Stimulated activated CD4-positive, alpha-beta T cell treated with anti-CD3 and anti-CD28 coated beads, Interleukin-12 subunit alpha, Interleukin-12 subunit beta, amount 100 ng/mL, for 24 hours (primary cell): Measurements from ENCODE around the gene CELA3B.
"Not testable (repeated sequence)": the region's sequence is repeated elsewhere in the genome, so short reads cannot be mapped to it uniquely, and the experiment has no call there.

ENCODE experiments used
- DNase-seq, 2 experiments: peaks; one replicate each; pipeline ENCODE4 v3.0.0-alpha.2; 2020; ENCODE audit warnings: low read depth in 2 of 2

CELA3B gene

DNA sequence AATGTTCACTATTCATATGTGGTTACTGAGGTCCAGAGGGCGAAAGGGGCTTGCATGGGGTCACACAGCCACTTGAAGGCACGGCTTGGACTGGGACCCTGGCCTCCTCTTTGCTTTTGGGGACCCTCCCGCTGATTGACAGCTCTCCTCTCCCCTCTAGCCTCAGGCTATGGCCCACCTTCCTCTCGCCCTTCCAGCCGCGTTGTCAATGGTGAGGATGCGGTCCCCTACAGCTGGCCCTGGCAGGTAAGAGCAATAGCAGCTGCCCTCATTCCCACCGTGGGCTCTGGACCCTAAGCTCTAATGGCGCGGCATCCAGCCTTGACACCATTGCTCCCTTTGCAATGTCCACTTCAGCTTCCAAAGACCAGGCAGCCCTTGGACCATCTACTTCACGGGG is 1.4 kb downstream of the CELA3B start:
- DNase-seq, result not testable (repeated sequence)

- not testable (repeated sequence) for DNase-seq
These were observed 3.8 kb downstream of the CELA3B start for GRCh38 chr1:21980515-21981220.

- DNase-seq, result not testable (repeated sequence)
These were observed 4.4 kb downstream of the CELA3B start for GRCh38 chr1:21981253-21981652.

GRCh38 chr1:21982122-21982521 is 5.3 kb downstream of the CELA3B start:
- DNase-seq, result not testable (repeated sequence)

GRCh38 chr1:21983539-21983938 is 6.7 kb downstream of the CELA3B start:
- DNase-seq, result not testable (repeated sequence)

DNA sequence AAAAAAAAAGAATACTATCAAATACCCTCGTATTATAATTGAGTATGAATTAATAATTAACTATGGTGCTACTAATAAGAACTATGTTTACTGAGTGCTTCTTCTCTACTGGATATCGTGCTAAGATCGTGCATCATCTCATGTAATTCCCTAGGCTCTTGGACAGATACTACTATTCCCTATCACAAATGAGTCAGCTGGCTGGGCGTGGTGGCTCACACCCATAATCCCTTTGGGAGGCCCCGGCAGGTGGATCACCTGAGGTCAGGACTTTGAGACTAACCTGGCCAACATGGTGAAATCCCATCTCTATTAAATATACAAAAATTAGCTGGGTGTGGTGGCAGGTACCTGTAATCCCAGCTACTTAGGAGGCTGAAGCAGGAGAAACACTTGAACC is 9.1 kb downstream of the CELA3B start:
- DNase-seq, result not testable (repeated sequence)

DNA sequence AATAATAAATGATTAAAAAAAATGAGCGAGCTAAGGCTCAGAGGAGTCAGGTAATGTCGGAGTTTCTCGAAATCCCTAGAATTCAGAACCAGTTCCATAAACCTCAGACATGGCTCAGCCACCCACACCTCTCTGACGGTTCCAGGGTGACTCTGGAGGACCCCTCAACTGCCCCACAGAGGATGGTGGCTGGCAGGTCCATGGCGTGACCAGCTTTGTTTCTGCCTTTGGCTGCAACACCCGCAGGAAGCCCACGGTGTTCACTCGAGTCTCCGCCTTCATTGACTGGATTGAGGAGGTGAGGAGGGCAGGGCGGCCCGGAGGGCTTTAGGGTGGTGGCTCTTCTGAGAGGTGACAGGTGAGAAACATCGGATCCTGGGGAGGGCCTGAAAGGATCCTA is 9.6 kb downstream of the CELA3B start:
- not testable (repeated sequence) for DNase-seq

- DNase-seq, result not testable (repeated sequence)
These were observed 13.0 kb downstream of the CELA3B start for GRCh38 chr1:21989672-21990393.

DNA sequence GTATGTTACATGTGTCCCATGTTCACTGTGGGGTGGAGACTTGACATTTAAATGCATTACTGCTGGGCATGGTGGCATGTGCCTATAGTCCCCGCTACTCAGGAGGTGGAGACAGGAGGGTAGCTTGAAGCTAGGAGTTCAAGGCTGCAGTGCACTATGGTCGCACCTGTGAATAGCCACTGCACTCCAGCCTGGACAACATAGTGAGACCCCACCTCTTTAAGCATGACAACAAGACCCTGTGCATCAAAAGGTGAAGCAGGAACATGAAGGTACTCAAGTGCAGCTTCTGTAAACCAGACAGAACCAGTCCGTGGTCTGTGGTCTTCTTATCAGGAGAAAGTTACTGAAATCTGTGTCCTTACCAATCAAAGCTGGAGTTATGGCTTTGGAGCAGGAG is 15.4 kb downstream of the CELA3B start:
- not testable (repeated sequence) for DNase-seq

- not testable (repeated sequence) for DNase-seq
These were observed 17.9 kb downstream of the CELA3B start for GRCh38 chr1:21994716-21995115.

- DNase-seq, result not testable (repeated sequence)
These were observed 19.8 kb downstream of the CELA3B start for GRCh38 chr1:21996663-21996970.

DNA sequence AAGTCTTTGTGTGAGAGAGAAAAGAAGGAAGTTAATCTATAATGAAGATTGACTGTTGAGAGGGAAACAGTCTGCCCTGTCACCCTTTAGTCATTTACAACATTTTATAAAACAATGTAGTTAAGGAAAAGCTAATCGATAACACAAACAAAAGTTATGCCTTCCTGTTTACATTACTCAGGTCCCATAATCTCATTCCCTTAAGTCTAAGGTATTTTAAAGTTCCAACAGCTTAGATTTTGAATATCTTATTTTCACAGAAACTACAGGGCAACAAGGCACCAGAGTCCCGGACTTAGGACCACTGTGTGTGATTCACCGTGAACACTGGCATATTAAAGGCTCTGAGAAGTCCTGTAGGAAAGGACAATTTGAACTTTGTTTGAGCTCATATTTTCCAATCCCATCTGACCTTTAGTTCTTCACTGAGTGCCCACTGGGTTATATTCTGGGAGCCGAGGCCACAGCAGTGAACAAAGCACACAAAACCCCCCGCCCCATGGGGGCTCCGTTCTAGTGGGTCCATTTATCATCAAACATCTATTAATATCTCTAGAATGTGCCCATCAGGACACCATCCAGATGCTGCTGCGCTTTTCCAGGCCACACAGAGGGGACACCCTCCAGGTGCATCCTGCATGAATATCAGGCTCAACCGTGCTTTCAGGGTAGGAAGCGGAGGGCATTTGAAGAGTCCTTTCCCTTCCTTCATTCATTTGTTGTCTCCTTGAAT is 21.2 kb downstream of the CELA3B start:
- DNase-seq, result not testable (repeated sequence)

DNA sequence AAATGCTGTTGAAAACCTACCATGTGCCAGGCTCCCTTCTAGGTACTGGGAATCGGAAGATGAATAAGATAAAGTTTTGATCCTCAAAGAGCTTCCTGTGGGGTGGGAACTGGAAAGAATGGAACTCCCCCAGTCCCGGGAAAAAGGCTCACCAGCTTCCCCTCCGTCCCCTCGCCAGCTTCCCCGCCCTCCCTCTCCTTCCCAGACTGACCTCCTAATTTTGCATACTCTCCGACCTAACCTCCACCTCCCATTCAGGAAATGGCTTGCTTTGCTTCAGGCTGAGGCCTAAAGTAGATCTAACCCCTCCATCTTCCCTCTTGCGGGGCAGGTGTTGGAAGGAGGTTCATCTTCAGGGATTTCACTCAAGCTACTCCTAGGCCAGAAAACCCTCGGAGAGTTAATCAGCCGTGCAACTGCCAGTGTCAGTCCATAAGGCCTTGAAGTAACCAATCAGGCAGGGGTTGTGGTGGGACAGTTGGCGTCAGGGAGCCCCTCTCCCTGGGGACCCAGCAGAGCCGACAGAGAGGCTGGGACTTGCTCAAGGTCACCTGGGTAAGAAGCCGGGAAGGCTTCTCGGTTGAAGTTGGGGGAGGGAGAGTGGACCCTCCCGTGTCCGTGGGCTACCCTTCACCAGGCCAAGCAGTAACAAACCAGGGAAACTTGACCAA is 21.9 kb downstream of the CELA3B start:
- DNase-seq, result not testable (repeated sequence)

DNA sequence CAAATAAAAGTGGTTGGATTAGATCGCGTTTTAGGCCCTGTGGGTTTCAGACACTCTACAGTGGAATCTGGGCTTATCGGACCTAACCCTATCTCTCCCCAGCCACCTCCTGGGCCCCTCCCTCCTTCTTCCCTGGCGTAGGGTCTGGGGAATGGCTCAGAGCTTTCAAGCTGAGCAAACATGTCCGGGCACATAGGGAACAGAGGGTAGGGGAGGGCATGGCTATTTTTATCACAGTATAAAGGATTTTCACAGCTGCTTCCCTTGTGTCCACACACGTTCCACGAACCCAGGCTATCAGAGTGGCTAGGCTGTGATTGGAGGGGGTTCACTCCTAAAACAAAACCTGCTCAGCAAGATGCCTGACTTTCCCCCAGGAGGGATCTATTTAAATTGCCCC is 22.8 kb downstream of the CELA3B start:
- not testable (repeated sequence) for DNase-seq

- DNase-seq, result no peak
These were observed 24.6 kb downstream of the CELA3B start, which contains the start of gene CELA3A for GRCh38 chr1:22001409-22001808. Gene CELA3A, plus strand, starts transcription at chr1:22001657. Its CDS starts 18 bp downstream, at chr1:22001675.

- not testable (repeated sequence) for DNase-seq
These were observed 25.6 kb downstream of the CELA3B start for GRCh38 chr1:22002461-22002860.

DNA sequence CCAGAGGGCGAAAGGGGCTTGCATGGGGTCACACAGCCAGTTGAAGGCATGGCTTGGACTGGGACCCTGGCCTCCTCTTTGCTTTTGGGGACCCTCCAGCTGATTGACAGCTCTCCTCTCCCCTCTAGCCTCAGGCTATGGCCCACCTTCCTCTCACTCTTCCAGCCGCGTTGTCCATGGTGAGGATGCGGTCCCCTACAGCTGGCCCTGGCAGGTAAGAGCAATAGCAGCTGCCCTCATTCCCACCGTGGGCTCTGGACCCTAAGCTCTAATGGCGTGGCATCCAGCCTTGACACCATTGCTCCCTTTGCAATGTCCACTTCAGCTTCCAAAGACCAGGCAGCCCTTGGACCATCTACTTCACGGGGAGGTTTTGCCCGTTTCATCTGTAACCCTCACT is 26.1 kb downstream of the CELA3B start:
- DNase-seq, result not testable (repeated sequence)

- DNase-seq, result not testable (repeated sequence)
These were observed 27.1 kb downstream of the CELA3B start for GRCh38 chr1:22003959-22004358.

DNA sequence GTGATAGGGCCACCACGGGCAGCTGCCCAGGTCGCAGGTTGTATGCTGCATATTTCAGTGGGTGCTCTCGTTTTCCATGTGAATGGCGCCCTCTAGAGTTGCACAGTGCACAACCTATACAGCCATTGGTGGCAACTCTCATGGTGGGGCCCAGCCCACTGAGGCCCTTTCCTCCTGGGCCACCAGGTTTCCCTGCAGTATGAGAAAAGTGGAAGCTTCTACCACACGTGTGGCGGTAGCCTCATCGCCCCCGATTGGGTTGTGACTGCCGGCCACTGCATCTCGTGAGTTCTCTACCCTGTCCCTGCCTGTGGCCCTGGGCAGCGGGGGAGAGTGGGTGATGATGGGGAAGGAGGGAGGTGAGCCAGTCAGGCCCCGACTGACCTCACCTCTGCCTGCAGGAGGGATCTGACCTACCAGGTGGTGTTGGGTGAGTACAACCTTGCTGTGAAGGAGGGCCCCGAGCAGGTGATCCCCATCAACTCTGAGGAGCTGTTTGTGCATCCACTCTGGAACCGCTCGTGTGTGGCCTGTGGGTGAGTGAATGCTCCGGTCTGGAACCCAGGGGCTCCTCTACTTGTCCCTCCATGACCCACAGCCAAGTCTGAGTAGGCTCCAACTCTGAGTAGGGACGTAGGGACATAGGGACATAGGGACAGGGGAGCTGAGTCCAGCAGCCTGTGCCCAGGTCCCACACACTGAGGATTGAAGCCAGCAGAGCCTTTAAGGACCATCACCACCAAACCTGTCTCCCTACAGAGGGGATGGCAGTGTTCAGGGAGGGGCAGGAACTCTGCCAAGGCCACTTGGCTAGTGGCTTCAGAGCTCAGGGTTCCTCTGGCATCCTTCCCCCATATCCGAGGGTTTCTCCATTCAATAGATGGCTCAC is 28.7 kb downstream of the CELA3B start:
- peak in 1 of 2 experiments; percentile 31 for DNase-seq

- DNase-seq, result not testable (repeated sequence)
These were observed 29.9 kb downstream of the CELA3B start for GRCh38 chr1:22006736-22007135.

GRCh38 chr1:22007262-22007661 is 30.4 kb downstream of the CELA3B start:
- DNase-seq, result not testable (repeated sequence)
